ENCODE results near the gene COX19.

COX19 gene

DNA sequence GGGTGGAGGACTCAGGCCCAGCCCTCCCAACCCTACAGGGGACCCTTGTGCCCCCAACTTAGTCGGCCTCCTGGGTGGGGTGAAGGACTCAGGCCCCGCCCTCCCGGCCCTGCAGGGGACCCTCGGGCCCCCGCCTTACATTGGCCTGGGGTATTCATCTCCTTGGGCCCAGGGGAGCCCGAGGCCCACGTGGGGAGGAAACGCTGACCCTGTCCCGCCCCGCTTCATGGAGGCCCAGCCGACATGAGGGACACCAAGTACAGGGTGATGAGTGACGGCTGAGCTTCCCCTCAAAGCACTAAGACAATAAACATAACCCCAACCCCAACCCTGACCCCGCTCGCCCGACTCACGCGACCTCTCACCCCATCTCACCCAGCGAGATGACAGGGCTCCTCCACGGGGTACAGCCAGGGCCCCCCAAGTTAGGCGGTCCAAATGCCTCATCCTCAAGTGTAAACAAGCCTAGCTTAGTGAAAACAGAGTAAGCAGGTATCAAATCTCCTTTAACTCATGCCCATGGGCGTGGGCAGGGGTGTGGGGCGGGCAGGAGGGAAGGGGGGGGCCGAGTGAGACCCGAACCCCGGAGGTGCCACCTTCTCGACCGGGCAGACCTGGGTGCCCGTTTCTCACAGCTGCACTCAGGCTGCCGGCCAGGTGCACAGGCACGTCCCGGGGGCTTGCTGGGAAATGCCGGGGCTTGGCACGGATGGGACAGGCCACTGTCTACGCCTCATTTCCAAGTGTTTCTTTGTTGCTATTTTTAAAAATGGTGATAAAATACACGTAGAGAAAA, 15.8 kb upstream of the COX19 start:
- no peak for DNase-seq

DNA sequence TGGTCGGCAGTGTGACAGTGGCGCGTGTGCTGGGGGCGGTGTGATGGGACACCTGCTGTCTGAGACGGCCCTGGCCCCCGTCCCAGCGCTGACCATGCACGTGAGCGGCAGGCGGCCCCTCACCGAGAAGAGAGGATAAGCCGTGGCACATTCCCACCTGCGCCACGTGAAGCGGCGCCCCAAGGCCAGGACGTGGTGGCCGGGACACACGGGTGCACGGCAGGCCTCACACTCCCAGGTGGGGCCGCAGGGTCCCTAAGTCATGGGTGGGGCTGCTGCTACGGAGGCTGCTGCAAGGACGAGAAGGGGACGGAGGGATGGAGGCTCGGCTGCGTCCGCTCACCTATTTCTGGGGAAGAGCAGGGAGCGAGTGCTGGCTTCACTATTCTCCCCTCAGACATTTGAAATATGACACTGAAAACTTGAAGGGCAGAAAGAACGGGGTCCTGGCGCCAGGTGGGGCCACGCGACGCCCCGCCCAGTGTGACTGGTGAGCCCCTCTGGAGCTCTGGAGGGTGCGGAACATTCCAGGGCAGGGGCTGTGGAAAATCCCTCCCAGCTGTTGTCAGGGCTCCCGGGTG, 15.1 kb upstream of the COX19 start:
- no peak for DNase-seq

DNA sequence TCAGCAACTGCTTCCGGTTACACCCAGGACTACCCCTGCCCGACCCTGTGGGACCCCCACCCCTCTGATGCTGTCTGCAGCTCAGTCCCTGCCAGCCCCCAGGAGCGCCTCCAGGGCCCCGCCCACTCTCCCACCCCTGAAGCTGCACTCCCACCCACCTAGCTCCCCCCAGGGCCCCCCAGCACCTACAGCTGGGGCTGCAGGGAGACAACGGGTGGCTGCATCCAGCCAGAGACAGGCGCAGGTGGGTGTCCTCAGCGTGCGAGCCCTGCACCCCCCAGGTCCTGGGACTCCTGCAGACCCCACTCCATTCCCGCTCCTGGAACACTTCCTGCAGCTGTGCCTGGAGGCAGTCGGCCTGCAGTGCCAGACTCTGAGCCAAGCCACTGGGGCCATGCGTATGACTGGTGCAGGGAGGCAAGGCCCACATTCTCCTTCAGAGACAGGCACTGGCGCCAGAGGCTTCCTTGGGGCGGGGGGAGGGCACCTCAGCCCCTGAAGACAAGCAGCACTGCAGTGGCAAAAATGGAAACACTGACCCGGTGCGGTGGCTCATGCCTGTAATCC, 13.7 kb upstream of the COX19 start:
- DNase-seq = no peak

DNA sequence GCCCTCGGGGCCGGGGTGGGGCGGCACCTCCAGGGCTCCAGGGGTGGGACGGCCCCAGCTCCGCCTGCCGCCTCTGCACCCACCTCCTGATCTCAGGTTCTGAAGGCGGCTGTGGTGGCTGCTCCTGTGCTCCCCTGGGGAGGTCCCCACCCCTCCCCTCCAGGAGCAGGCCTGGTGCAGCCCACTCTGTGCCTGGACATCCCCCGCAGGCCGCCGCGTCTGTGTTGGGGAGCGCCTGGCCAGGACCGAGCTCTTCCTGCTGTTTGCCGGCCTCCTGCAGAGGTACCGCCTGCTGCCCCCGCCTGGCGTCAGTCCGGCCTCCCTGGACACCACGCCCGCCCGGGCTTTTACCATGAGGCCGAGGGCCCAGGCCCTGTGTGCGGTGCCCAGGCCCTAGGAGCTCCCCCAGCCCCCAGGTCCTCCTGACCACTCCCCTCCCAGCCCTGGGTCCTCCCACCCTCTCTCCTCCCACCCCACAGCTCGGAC, 13.1 kb upstream of the COX19 start:
- DNase-seq = no peak

DNA sequence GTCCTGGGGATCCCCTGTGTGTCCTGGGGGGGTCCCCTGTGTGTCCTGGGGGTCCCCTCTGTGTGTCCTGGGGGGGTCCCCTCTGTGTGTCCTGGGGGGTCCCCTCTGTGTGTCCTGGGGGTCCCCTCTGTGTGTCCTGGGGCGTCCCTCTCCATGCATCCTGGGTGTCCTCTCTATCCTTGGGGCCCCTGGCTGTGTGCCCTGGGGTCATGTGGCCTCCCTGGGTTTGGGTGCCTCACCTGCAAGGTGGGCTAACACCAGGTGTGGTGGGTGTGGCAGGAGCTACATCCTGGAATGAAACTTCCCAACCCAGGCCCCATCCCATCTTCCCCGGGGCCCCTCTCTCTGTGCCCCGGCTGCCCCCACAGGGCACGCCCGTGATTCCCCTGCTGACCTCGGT, 12.6 kb upstream of the COX19 start:
- no peak for DNase-seq

DNA sequence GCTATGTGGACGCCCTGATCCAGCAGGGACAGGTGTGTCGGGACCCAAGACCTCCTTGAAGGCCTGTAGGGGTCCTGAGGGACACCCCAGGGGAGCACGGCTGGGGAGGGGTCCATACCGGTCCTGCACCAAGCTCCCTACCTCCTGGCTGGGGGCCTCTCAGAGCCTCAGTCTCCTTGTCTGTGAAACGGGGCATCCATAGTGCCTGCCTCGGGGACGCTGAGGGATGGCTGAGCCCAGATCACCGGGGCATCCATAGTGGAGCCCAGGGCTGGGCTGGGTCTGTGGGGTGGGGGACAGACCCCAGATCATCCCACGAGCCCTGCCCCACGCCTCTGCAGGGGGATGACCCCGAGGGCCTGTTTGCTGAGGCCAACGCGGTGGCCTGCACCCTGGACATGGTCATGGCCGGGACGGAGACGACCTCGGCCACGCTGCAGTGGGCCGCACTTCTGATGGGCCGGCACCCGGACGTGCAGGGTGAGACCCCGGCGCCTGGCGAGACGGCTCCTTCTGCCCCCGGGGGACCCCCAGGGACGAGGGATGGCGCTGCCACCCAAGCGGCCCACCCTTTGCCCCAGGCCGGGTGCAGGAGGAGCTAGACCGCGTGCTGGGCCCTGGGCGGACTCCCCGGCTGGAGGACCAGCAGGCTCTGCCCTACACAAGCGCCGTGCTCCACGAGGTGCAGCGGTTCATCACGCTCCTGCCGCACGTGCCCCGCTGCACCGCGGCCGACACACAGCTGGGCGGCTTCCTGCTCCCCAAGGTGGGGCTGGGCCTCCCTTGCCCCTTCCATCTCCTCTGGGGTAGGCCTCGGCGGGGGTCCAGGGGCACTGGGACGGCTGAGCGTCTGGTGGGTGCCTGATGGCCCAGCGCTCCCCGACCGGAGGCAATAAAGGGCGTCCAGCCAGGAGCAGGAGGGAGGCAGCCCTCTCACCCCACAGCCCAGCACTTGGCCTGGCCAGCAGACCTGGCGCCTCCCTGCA, 11.7 kb upstream of the COX19 start:
- no peak for DNase-seq

DNA sequence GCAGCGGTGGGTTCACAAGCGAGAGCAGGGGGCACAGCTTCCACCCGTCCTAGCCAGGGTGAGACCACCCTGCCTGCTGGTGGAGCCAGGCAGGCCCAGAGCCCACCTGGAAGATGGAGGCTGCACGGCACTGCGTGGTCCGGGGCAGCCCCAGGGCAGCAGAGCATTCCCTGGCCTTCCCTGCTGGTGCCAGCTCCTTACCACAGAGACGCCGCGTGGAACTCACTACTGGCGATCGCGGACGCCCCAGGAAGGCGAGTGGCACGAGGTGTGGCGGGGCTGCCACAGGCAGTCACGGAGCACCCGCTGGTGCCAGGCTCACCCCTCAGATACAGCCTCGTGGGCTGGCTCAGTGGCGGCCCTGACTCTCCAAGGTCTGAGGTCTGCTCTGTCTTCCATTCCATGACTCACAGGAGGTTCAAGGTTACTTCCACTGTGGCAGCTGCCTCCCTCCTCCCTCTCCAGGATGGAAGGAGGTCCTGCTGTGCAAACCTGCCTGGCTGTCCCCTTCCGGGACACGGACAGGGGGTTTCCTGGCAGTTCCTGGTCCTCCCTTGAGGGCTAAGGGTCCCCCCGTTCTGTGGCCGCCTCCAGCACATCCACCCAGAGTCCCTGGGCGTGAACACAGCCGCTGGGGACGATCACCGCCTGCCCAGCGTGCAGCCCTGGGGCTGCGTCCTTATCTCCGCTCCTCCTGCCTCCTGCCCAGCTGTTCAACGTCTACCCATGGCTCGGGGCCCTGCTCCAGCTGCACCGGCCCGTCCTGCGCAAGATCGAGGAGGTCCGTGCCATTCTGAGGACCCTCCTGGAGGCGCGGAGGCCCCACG, 10.8 kb upstream of the COX19 start:
- no peak for DNase-seq

DNA sequence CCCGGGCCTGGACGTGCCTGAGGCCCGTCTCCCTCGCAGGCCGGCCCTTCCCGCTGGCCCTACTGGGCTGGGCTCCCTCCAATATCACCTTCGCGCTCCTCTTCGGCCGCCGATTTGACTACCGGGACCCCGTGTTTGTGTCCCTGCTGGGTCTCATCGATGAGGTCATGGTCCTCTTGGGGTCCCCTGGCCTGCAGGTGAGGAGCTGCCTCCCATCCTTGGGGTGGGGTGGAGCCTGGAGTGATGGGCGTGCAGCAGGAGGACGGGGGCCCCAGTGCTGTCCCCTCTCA, 9.7 kb upstream of the COX19 start:
- no peak for DNase-seq

DNA sequence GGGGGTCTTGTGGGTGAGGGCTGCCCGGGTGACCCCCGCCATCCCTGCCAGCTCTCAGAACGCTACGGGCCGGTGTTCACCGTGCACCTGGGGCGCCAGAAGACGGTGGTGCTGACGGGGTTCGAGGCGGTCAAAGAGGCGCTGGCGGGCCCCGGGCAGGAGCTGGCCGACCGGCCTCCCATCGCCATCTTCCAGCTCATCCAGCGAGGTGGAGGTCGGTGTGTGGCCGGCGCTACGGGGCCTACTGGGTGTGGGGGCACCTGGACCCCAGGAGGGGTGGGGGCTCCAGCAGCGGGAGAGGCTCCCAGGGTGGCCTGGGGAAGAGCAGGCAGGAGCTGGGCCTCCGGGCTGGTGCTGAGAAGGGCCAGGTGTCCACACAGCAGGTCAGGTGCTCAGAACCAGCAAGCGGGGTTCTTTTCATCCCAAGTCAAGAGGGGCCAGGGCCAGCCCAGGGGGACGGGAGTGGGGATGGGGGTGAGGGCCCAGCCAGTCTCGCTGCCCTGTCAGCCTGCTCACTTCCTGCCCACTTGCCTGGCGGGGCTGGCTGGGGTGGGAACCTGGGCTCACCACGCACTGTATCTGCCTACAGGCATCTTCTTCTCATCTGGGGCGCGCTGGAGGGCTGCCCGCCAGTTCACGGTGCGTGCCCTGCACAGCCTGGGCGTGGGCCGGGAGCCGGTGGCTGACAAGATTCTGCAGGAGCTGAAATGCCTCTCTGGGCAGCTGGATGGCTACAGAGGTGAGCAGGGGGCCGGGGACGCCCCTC, 9.2 kb upstream of the COX19 start:
- no peak for DNase-seq

DNA sequence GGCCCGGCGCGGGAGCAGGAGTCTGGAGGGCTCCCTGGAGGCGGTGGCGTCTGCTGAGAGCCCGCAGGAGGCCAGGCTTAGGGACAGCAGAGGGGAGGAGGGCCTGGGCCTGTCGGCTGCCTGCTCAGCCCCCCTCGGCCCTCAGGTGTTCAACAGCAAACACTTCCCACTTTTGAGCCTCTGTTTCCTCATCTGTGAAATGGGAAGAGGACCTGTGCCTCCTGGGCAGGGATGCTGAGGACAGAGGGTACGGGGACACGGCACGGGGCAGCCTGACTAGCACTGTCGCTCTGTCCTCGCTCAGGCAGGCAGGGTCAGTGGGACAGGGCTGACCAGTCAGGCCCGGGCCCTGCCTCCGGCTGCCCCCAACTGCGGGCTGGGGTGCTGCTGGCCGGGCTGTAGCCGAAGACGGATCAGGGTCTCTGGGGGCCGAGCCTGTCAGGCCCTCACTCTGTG, 8.3 kb upstream of the COX19 start:
- DNase-seq = no peak

DNA sequence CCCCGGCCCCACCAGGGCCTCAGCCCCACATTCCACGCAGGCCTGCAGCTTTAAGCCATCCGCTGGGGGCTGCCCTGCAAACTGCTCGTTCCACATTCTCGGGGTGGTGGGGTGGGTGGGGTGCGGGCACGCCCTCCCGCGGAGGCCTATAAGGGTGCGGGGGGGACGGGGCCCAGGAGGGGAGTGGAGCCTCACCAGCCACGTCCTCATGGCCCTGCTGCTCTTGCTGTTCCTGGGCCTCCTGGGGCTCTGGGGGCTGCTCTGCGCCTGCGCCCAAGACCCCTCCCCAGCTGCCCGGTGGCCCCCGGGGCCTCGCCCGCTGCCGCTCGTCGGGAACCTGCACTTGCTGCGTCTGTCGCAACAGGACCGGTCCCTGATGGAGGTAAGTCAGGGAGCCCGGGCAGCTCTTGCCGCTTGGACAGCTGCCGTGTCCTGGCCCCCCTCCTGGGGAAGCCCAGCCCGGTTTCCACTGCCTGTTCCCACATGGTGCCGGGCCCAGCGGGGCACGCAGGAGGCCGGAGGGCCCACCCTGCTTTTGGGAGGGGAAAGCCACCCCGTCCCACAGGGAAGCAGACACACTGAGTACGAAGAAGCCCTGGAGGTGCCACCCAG, 7.8 kb upstream of the COX19 start, which contains the start of gene CYP2W1:
Gene CYP2W1, plus strand, starts transcription at position 178 of the 612 bp plus-strand sequence. Its CDS starts 31 bp downstream, at position 209.
- DNase-seq = no peak

DNA sequence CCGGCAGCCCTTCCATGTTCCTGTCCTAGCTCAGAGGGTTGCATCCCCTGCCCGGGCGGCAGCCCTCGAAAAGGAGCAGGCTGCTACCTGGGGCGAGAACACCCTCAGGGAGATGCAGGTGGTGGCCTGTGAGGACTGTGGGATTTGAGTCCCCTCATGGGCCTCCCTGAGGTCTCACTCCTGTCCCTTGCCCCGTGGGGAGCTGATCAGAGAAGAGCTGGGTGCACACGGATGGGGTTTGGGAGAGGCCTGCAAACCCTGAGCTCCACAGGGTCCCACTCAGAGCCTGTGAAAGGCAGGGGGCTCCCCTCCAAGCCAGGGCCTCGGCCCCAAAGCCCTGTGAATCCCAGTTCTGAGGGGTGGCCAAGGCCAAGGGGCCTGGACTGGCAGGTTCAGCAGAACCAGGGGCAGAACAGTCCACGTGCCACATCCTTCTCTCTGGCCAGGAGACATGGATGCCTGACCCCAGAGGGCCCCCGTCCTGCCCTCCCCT, 7.2 kb upstream of the COX19 start:
- DNase-seq = no peak

DNA sequence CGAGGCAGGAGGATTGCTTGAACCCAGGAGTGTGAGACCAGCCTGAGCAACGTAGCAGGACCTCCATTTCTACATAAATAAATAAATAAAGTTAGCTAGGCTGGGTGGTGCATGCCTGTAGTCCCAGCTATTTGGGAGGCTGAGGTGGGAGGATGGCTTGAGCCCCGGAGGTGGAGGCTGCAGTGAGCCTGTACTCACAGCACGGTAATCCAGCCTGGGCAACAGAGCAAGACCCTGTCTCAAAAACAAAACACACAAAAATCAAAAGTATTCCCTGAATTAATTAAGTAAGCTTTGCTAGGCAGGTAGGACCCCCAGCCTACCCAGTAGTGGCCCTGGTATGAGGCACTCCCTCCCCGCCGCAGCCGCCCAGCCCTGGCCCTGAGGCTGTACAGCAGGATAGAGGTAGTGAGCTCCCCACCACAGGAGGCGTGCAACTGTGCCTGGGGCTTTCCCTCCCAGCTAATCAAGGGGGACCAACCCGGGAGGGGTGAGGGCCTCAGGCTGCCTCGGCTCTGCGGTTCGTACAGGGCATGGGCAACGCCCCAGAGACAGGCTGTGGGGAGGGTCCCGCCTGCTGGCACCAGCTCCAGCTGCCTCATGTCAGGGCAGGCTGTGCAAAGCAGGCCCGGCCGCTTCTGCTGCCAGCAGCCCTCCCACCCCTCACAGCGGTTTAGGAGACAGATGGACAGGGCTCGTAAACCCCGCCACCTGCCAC, 6.6 kb upstream of the COX19 start:
- DNase-seq = no peak

DNA sequence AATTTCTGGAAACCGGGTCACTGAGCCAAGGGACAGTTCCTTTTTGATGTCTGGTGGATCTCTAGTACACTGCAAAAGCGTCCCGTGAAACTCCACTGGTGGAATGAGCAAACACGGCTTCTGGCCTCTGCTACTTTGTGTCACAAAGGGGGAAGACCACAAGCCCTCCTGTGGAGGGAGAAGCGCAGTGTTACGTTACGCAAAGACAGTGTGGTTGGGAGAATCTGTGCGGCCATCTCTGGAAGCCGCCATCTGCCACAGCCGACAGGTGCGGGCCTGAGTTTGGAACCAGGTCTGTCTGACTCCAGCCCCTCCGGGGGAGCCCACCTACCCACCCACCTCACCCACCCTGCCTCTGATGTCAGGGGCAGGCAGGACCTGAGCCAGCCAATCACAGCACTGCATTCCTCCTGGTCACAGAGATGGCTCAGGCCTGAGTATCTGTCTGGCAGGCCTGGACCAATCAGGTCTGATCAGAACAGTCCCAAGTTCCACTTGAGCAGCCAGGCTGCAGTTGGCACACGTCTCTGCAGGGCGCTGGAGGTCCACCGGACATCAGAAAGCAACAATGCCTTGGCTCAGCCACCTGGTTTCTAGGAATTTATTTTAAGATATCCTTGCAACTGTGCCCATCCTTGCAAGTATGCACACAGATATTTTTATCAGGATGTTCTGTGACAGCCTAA, 4.7 kb upstream of the COX19 start:
- DNase-seq = no peak

DNA sequence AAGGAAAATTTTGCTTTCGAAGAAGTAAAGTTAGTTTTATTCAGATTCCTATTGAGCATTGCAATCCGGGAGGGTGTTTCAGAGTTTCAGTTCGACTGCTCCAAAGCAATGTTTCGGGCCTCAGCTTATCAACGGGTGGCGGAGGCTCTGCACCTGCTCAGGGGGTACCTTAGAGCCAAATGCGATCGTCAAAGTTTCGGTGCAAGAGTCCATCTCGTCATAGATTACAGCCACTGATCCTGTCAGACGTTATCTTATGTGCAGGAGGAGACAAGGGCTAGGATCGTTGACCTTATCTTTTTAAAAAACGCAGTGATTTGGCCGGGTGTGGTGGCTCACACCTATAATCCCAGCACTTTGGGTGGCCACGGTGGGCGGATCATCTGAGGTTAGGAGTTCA, 3.8 kb upstream of the COX19 start:
- DNase-seq = no peak

DNA sequence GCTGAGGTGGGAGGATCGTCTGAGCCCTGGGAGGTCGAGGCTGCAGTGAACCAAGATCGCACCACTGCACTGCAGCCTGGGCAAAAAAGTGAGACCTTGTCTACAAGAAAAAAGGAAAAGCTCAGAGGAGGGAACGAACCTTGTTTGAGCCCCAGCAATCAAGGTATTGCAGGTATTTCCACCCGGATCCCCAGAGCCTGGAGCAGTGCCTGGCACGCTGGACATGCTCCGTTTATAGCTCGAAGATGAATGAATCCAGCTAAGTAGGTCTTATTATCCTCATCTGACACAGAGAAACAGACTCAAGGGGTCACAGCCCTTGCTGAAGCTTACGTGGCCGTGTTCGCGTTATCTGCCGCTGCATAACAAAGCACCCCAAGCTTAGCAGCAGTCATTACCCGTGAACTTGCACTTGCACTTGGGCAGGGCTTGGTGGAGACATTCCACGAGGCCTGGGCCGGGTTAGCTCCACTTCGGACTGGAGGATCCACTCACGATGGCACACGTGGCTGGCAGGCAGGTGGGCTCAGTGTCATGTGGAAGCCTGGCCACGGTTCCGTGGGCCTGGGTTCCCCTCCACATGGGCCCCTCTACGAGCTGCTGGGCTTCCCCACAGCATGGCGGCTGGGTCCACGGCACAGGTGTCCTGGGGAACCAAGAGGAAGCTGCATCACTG, 3.2 kb upstream of the COX19 start:
- DNase-seq = no peak

DNA sequence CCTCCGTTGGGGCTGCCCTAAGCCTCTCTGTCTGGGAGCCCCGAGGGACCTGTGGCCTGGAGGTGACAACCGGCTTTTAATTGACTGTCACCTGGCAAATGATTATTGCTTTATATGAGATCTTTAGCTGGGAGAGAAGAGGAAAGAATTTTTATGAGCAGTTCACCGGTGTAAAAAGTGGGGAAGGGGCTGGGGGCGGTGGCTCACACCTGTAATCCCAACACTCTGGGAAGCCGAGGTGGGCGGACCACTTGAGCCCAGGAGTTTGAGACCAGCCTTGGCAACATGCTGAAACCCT, 2.6 kb upstream of the COX19 start:
- DNase-seq = no peak

DNA sequence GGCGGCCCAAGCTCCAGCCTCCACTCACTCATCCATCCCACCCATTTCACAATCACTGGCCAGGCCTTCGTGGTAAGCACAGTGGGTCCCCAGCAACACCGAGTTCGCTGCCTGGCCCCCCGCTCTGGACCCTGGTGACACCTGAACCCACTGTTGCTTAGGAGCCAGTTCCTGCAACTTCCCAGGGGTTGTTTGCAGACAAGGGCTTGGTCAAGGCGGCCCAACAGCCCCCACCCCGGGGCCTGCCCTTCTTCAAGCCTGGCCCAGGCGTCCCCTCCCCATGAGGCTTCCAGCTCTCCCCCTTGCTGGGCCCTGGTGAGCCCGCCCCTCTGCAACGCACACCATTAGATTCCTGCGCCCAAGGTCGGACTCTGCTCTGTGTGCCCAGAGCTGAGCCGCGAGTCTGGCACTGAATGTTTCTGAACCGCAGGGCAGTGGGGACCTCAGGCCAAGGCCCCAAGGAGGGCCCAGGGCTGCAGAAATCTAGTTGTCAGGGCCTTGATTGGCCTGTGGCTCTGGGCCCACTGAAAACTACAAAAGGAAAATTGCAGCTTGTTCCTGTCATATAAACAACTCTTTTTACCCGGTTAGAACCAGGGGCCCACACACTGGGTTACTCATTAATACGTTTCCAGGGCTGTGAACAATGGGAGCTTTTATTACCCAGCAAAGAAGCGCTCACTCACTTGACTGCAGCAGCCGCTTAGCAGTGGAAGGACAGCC, 2.1 kb upstream of the COX19 start:
- no peak for DNase-seq

Data from NCI-H2029 (cell line).